Kidney epithelial cell (primary cell): ENCODE measurements around the gene VGLL4. TPM values are rescaled to one million over a fixed set of nuclear protein-coding genes. Genes with fewer than 3 reads are reported as not detected.

Experiments
- DNase-seq: peaks from one replicate; pipeline ENCODE4 v3.0.0-alpha.2; 2010; ENCODE audit warnings: low read depth
- H3K27me3 ChIP-seq: 2 replicates; pipeline ENCODE4 v1.6.0; 2011; ENCODE audit warnings: low read length; ENCODE audit not compliant: control insufficient read depth, insufficient read depth
- H3K36me3 ChIP-seq: 2 replicates; pipeline ENCODE4 v1.5.1; 2011; ENCODE audit warnings: low read length; ENCODE audit not compliant: control insufficient read depth, insufficient read depth
- H3K4me3 ChIP-seq: 2 replicates; pipeline ENCODE4 v1.5.1; 2011; ENCODE audit warnings: low read depth, mild to moderate bottlenecking, control low read depth, low read length
- CTCF ChIP-seq: IDR thresholded peaks from 2 replicates; pipeline ENCODE4 v1.5.1; 2011; ENCODE audit warnings: mild to moderate bottlenecking, moderate library complexity, low read length, control low read depth, inconsistent platforms; ENCODE audit not compliant: insufficient read depth, poor library complexity, severe bottlenecking
- total RNA-seq: library from RNA; depleted of rRNA; stranded (reverse); fragments of >200 nt; gene quantifications from 2 replicates; pipeline ENCODE4 v1.2.3, GENCODE V29; 2015

VGLL4 gene
- total RNA-seq, 1 donor from 2014 or later: 96.3 TPM

GRCh38 chr3:11547498-11547897 is 96.2 kb downstream of the VGLL4 start:
- Histone ChIP-seq H3K27me3 (no peaks in the 10 kb centered on the region), H3K4me3 (no peak overlapping the region), H3K36me3 (no peaks in the 10 kb centered on the region)
- no peak for TF ChIP-seq CTCF
- DNase-seq: no peak

GRCh38 chr3:11546657-11547302 is 96.9 kb downstream of the VGLL4 start:
- Histone ChIP-seq H3K4me3 (no peak overlapping the region), H3K27me3 (no peaks in the 10 kb centered on the region), H3K36me3 (no peaks in the 10 kb centered on the region)
- TF ChIP-seq CTCF: no peak
- DNase-seq: no peak

- Histone ChIP-seq H3K36me3 (no peaks in the 10 kb centered on the region), H3K4me3 (no peak overlapping the region), H3K27me3 (no peaks in the 10 kb centered on the region)
- no peak for DNase-seq
- no peak for TF ChIP-seq CTCF
Measured at GRCh38 chr3:11545186-11545851, 98.4 kb downstream of the VGLL4 start.

GRCh38 chr3:11544412-11545181 is 99.1 kb downstream of the VGLL4 start:
- no peaks in the 10 kb centered on the region for H3K36me3 ChIP-seq
- TF ChIP-seq CTCF: no peak
- no peak for DNase-seq
- no peaks in the 10 kb centered on the region for H3K27me3 ChIP-seq
- no peak overlapping the region for H3K4me3 ChIP-seq

- Histone ChIP-seq H3K36me3 (no peaks in the 10 kb centered on the region), H3K27me3 (no peaks in the 10 kb centered on the region), H3K4me3 (no peak overlapping the region)
- DNase-seq: no peak
- no peak for TF ChIP-seq CTCF
Measured at GRCh38 chr3:11543948-11544387, 99.7 kb downstream of the VGLL4 start.
